ENCODE measurements around the gene CNTNAP5. TPM values are rescaled to one million over a fixed set of nuclear protein-coding genes. Genes with fewer than 3 reads are reported as not detected.

Gene CNTNAP5
- total and polyA plus RNA-seq, 4 donors, result not detected

DNA sequence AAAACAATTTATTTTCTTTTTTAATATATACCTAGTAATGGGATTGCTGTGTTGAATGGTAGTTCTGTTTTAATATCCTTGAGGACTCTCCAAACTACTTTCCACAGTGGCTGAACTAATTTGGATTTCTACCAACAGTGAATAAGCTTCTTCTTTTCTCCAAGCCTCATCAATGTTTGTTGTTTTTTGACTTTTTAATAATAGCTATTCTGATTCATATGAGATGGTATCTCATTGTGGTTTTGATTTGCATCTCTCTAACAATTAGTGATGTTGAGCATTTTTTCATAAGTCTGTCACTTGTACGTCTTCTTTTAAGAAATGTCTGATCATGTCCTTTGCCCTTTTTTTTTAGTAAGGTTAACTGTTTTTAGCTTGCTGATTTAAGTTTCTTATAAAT, 863.3 kb downstream of the CNTNAP5 start:
- no peak for DNase-seq (ENCODE audit: low spot score)
- Histone ChIP-seq H3K9me3 (ENCODE audit: control insufficient read depth in 4 of 4, low read length in 3 of 4) (peaks cover 0 to 4% (median 0%) of the 10 kb centered on the region in 4 donors), H3K27me3 (ENCODE audit: control insufficient read depth in 4 of 4, insufficient read depth in 4 of 4, low read length in 3 of 4) (no peaks in the 10 kb centered on the region), H3K4me1 (ENCODE audit: control insufficient read depth in 4 of 4, insufficient read depth in 4 of 4, low read length in 3 of 4) (no peaks in the 10 kb centered on the region), H3K9ac (ENCODE audit: low read depth in 1 of 2, low read length in 2 of 2) (no peak overlapping the region), H3K27ac (ENCODE audit: low read depth in 1 of 2, low read length in 2 of 2) (no peak overlapping the region), H3K4me3 (ENCODE audit: low read depth in 1 of 3, low read length in 3 of 3) (no peak overlapping the region), H3K36me3 (ENCODE audit: control insufficient read depth in 4 of 4, insufficient read depth in 3 of 4, low read depth in 1 of 4, low read length in 3 of 4) (no peaks in the 10 kb centered on the region)
- no peak for TF ChIP-seq HNF4G (IDR thresholded peaks at IDR 0.05)
- no peak for TF ChIP-seq CTCF (IDR thresholded peaks at IDR 0.05; ENCODE audit: low read depth, low read length, missing input control)
- no peak for TF ChIP-seq RAD21 (IDR thresholded peaks at IDR 0.05)
- no peak for TF ChIP-seq RXRA (IDR thresholded peaks at IDR 0.05)
- TF ChIP-seq EGR1 (IDR thresholded peaks at IDR 0.05; ENCODE audit: low read depth in 2 of 2), result no peak
- WGBS, result 86% methylated on average over 1 of the region's 1 CpG

DNA sequence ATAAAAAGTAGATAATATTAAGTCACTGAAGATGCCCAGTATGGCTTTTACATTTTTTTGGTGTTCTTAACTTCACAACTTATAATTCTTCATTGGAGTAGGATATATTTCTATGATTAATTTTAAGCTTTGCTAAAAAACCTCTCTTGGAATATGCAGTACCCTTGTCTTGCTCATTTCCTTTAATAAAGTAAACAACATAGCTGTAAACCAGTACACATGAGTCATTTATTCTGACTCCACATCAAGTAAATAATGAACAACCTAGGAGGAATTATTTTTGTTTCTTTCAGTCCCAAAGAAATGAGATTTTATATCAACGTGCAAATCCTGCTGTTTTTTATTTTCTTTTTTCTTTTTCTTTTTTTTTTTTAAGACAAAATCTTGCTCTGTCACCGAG, 869.1 kb downstream of the CNTNAP5 start:
- Histone ChIP-seq H3K4me3 (ENCODE audit: low read depth in 1 of 3, low read length in 3 of 3) (no peak overlapping the region), H3K9me3 (ENCODE audit: control insufficient read depth in 4 of 4, low read length in 3 of 4) (peaks cover 0 to 4% (median 0%) of the 10 kb centered on the region in 4 donors), H3K9ac (ENCODE audit: low read depth in 1 of 2, low read length in 2 of 2) (no peak overlapping the region), H3K4me1 (ENCODE audit: control insufficient read depth in 4 of 4, insufficient read depth in 4 of 4, low read length in 3 of 4) (no peaks in the 10 kb centered on the region), H3K27ac (ENCODE audit: low read depth in 1 of 2, low read length in 2 of 2) (no peak overlapping the region), H3K27me3 (ENCODE audit: control insufficient read depth in 4 of 4, insufficient read depth in 4 of 4, low read length in 3 of 4) (no peaks in the 10 kb centered on the region), H3K36me3 (ENCODE audit: control insufficient read depth in 4 of 4, insufficient read depth in 3 of 4, low read depth in 1 of 4, low read length in 3 of 4) (no peaks in the 10 kb centered on the region)
- no peak for DNase-seq (ENCODE audit: low spot score)
- no peak for TF ChIP-seq NR2F2 (IDR thresholded peaks at IDR 0.05)
- no peak for TF ChIP-seq JUND (IDR thresholded peaks at IDR 0.05)
- TF ChIP-seq, protein P1, sequence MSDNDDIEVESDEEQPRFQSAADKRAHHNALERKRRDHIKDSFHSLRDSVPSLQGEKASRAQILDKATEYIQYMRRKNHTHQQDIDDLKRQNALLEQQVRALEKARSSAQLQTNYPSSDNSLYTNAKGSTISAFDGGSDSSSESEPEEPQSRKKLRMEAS (IDR thresholded peaks at IDR 0.05), result no peak
- TF ChIP-seq EGR1 (IDR thresholded peaks at IDR 0.05; ENCODE audit: low read depth in 2 of 2), result no peak
- TF ChIP-seq TAF1 (conservative IDR thresholded peaks at IDR 0.05), result no peak
- no peak for TF ChIP-seq HNF4G (IDR thresholded peaks at IDR 0.05)
- TF ChIP-seq FOXA2 (IDR thresholded peaks at IDR 0.05), result no peak
- no peak for TF ChIP-seq RXRA (IDR thresholded peaks at IDR 0.05)
- TF ChIP-seq YY1 (IDR thresholded peaks at IDR 0.05), result no peak
- no peak for TF ChIP-seq REST (IDR thresholded peaks at IDR 0.05)
- TF ChIP-seq GABPA (IDR thresholded peaks at IDR 0.05 in 1 of 2, conservative IDR thresholded peaks at IDR 0.05 in 1 of 2), result no peak
- no peak for TF ChIP-seq ZBTB33 (IDR thresholded peaks at IDR 0.05)
- TF ChIP-seq RAD21 (IDR thresholded peaks at IDR 0.05), result no peak
- TF ChIP-seq SP1 (IDR thresholded peaks at IDR 0.05), result no peak
- WGBS, result 56% methylated on average over 2 of the region's 2 CpGs
